Astrocyte (in vitro differentiated cells and primary cell): Measurements from ENCODE around the gene EPB42.
"Not testable (repeated sequence)": the region's sequence is repeated elsewhere in the genome, so short reads cannot be mapped to it uniquely, and the experiment has no call there.

ENCODE experiments used
- EZH2 ChIP-seq: IDR thresholded peaks from 2 replicates; pipeline ENCODE4 v1.6.1; 2012; ENCODE audit warnings: mild to moderate bottlenecking, low read length, inconsistent platforms; ENCODE audit not compliant: insufficient read depth
- TF ChIP-seq, protein P1 (sequence below): IDR thresholded peaks from 2 replicates; pipeline ENCODE4 v1.5.1; 2011; ENCODE audit warnings: low read depth, mild to moderate bottlenecking, inconsistent platforms, low read length, moderate library complexity; ENCODE audit not compliant: insufficient read depth

DNA sequence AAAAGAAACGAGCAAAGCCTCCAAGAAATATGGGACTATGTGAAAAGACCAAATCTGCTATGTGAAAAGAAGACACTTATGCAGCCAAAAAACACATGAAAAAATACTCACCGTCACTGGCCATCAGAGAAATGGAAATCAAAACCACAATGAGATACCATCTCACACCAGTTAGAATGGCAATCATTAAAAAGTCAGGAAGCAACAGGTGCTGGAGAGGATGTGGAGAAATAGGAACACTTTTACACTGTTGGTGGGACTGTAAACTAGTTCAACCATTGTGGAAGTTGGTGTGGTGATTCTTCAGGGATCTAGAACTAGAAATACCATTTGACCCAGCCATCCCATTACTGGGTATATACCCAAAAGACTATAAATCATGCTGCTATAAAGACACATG lies 43.7 kb downstream of the EPB42 start:
- TF ChIP-seq, protein P1, sequence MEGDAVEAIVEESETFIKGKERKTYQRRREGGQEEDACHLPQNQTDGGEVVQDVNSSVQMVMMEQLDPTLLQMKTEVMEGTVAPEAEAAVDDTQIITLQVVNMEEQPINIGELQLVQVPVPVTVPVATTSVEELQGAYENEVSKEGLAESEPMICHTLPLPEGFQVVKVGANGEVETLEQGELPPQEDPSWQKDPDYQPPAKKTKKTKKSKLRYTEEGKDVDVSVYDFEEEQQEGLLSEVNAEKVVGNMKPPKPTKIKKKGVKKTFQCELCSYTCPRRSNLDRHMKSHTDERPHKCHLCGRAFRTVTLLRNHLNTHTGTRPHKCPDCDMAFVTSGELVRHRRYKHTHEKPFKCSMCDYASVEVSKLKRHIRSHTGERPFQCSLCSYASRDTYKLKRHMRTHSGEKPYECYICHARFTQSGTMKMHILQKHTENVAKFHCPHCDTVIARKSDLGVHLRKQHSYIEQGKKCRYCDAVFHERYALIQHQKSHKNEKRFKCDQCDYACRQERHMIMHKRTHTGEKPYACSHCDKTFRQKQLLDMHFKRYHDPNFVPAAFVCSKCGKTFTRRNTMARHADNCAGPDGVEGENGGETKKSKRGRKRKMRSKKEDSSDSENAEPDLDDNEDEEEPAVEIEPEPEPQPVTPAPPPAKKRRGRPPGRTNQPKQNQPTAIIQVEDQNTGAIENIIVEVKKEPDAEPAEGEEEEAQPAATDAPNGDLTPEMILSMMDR = not testable (repeated sequence)
- not testable (repeated sequence) for TF ChIP-seq EZH2
